ENCODE results near the gene ARID5B.

GRCh38 chr10:62106929-62107519 lies 205.5 kb downstream of the ARID5B start:
- TF ChIP-seq SMC3 (conservative IDR thresholded peaks at IDR 0.05; ENCODE audit: poor library complexity) (no peak), REST (IDR thresholded peaks at IDR 0.05; ENCODE audit: borderline replicate concordance) (no peak), CTCF (IDR thresholded peaks at IDR 0.05; ENCODE audit: poor library complexity, severe bottlenecking) (no peak), EZH2 (IDR thresholded peaks at IDR 0.05; ENCODE audit: borderline replicate concordance, insufficient read depth, low read length, poor library complexity, severe bottlenecking) (no peak), POLR2AphosphoS5 (IDR thresholded peaks at IDR 0.05) (no peak)

Data from neural cell (in vitro differentiated cells).